Measurements from ENCODE around the gene BICC1. TPM values are rescaled to one million over a fixed set of nuclear protein-coding genes. Genes with fewer than 3 reads are reported as not detected.

The BICC1 gene
- total and polyA plus RNA-seq, 4 donors: 0.82 to 6.1 (median 4.5) TPM

DNA sequence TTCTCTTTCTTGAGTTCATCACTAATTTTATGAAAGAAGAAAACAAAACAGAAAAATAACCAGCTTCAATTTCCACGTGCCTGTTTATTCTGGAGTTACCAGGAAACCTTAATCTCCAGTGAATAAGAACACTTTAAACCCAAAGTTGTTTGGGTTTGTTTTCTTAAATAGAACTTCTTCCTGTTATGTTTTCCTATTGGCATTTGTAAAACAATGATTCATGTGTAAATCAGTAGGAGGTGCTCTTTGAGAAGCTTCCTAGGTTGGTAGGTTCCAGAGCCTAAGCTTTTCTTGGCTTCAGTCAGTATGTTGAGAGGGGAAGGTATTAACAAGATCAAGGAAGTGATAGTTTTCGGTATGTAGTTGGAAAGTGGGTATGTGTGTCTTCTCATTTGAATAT lies 119.0 kb downstream of the BICC1 start:
- 74% methylated on average over 2 of the region's 2 CpGs for WGBS
- TF ChIP-seq, protein P1, sequence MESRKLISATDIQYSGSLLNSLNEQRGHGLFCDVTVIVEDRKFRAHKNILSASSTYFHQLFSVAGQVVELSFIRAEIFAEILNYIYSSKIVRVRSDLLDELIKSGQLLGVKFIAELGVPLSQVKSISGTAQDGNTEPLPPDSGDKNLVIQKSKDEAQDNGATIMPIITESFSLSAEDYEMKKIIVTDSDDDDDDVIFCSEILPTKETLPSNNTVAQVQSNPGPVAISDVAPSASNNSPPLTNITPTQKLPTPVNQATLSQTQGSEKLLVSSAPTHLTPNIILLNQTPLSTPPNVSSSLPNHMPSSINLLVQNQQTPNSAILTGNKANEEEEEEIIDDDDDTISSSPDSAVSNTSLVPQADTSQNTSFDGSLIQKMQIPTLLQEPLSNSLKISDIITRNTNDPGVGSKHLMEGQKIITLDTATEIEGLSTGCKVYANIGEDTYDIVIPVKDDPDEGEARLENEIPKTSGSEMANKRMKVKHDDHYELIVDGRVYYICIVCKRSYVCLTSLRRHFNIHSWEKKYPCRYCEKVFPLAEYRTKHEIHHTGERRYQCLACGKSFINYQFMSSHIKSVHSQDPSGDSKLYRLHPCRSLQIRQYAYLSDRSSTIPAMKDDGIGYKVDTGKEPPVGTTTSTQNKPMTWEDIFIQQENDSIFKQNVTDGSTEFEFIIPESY (IDR thresholded peaks at IDR 0.05): no peak
- TF ChIP-seq YY1 (IDR thresholded peaks at IDR 0.05): no peak
- TF ChIP-seq, protein P2, sequence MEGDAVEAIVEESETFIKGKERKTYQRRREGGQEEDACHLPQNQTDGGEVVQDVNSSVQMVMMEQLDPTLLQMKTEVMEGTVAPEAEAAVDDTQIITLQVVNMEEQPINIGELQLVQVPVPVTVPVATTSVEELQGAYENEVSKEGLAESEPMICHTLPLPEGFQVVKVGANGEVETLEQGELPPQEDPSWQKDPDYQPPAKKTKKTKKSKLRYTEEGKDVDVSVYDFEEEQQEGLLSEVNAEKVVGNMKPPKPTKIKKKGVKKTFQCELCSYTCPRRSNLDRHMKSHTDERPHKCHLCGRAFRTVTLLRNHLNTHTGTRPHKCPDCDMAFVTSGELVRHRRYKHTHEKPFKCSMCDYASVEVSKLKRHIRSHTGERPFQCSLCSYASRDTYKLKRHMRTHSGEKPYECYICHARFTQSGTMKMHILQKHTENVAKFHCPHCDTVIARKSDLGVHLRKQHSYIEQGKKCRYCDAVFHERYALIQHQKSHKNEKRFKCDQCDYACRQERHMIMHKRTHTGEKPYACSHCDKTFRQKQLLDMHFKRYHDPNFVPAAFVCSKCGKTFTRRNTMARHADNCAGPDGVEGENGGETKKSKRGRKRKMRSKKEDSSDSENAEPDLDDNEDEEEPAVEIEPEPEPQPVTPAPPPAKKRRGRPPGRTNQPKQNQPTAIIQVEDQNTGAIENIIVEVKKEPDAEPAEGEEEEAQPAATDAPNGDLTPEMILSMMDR (IDR thresholded peaks at IDR 0.05; ENCODE audit: low read depth, low read length, missing input control): no peak
- TF ChIP-seq HNF4G (IDR thresholded peaks at IDR 0.05): no peak
- TF ChIP-seq, protein P3, sequence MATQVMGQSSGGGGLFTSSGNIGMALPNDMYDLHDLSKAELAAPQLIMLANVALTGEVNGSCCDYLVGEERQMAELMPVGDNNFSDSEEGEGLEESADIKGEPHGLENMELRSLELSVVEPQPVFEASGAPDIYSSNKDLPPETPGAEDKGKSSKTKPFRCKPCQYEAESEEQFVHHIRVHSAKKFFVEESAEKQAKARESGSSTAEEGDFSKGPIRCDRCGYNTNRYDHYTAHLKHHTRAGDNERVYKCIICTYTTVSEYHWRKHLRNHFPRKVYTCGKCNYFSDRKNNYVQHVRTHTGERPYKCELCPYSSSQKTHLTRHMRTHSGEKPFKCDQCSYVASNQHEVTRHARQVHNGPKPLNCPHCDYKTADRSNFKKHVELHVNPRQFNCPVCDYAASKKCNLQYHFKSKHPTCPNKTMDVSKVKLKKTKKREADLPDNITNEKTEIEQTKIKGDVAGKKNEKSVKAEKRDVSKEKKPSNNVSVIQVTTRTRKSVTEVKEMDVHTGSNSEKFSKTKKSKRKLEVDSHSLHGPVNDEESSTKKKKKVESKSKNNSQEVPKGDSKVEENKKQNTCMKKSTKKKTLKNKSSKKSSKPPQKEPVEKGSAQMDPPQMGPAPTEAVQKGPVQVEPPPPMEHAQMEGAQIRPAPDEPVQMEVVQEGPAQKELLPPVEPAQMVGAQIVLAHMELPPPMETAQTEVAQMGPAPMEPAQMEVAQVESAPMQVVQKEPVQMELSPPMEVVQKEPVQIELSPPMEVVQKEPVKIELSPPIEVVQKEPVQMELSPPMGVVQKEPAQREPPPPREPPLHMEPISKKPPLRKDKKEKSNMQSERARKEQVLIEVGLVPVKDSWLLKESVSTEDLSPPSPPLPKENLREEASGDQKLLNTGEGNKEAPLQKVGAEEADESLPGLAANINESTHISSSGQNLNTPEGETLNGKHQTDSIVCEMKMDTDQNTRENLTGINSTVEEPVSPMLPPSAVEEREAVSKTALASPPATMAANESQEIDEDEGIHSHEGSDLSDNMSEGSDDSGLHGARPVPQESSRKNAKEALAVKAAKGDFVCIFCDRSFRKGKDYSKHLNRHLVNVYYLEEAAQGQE (IDR thresholded peaks at IDR 0.05): no peak
- no peak for TF ChIP-seq RAD21 (IDR thresholded peaks at IDR 0.05)
- TF ChIP-seq EGR1 (IDR thresholded peaks at IDR 0.05; ENCODE audit: low read depth in 2 of 2): no peak
- TF ChIP-seq, protein P4, sequence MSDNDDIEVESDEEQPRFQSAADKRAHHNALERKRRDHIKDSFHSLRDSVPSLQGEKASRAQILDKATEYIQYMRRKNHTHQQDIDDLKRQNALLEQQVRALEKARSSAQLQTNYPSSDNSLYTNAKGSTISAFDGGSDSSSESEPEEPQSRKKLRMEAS (IDR thresholded peaks at IDR 0.05): no peak
- TF ChIP-seq SP1 (IDR thresholded peaks at IDR 0.05): no peak
- TF ChIP-seq NR2F2 (IDR thresholded peaks at IDR 0.05): no peak
- TF ChIP-seq FOXA2 (IDR thresholded peaks at IDR 0.05): no peak
- no peak for TF ChIP-seq FOXA1 (IDR thresholded peaks at IDR 0.05)
- no peak for TF ChIP-seq RXRA (IDR thresholded peaks at IDR 0.05)
- no peak for TF ChIP-seq JUND (IDR thresholded peaks at IDR 0.05)
- TF ChIP-seq TAF1 (conservative IDR thresholded peaks at IDR 0.05): no peak
- TF ChIP-seq, protein P5, sequence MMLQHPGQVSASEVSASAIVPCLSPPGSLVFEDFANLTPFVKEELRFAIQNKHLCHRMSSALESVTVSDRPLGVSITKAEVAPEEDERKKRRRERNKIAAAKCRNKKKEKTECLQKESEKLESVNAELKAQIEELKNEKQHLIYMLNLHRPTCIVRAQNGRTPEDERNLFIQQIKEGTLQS (IDR thresholded peaks at IDR 0.05): no peak
- TF ChIP-seq GABPA (IDR thresholded peaks at IDR 0.05 in 1 of 2, conservative IDR thresholded peaks at IDR 0.05 in 1 of 2): no peak
- no peak for TF ChIP-seq HNF4A (conservative IDR thresholded peaks at IDR 0.05)
- no peaks in the 10 kb centered on the region for H3K4me1 ChIP-seq (ENCODE audit: control insufficient read depth in 4 of 4, insufficient read depth in 4 of 4, low read length in 3 of 4)
- no peak overlapping the region for H3K4me3 ChIP-seq (ENCODE audit: low read depth in 1 of 3, low read length in 3 of 3)
- H3K9ac ChIP-seq (ENCODE audit: low read depth in 1 of 2, low read length in 2 of 2): no peak overlapping the region
- peaks cover 0 to 1% (median 0%) of the 10 kb centered on the region in 4 donors for H3K9me3 ChIP-seq (ENCODE audit: control insufficient read depth in 4 of 4, low read length in 3 of 4)
- DNase-seq (ENCODE audit: low spot score): no peak
- no peaks in the 10 kb centered on the region for H3K36me3 ChIP-seq (ENCODE audit: control insufficient read depth in 4 of 4, insufficient read depth in 3 of 4, low read depth in 1 of 4, low read length in 3 of 4)
- no peaks in the 10 kb centered on the region for H3K27me3 ChIP-seq (ENCODE audit: control insufficient read depth in 4 of 4, insufficient read depth in 4 of 4, low read length in 3 of 4)
- no peak overlapping the region for H3K27ac ChIP-seq (ENCODE audit: low read depth in 1 of 2, low read length in 2 of 2)

Measured in liver (tissue), 9 donors.